GM12864 (cell line): ENCODE results near the gene STK39.

Experiments
- DNase-seq: peaks from one replicate; pipeline ENCODE4 v3.0.0-alpha.2; 2011; ENCODE audit warnings: low read depth
- H3K4me3 ChIP-seq: 2 replicates; pipeline ENCODE4 v1.5.1; 2011; ENCODE audit warnings: mild to moderate bottlenecking, low read depth, low read length, control low read depth
- CTCF ChIP-seq: IDR thresholded peaks from 2 replicates; pipeline ENCODE4 v1.5.1; 2011; ENCODE audit warnings: low read depth, mild to moderate bottlenecking, moderate library complexity, low read length, control low read depth, inconsistent platforms; ENCODE audit errors: missing control alignments

Gene STK39

GRCh38 chr2:168009900-168010299, 237.5 kb downstream of the STK39 start:
- no peak for TF ChIP-seq CTCF
- no peak overlapping the region for H3K4me3 ChIP-seq
- DNase-seq, result no peak

- no peak overlapping the region for H3K4me3 ChIP-seq
- DNase-seq, result no peak
- TF ChIP-seq CTCF, result no peak
Observed at GRCh38 chr2:168008646-168009195, 238.7 kb downstream of the STK39 start.

- DNase-seq, result no peak
- H3K4me3 ChIP-seq, result no peak overlapping the region
- TF ChIP-seq CTCF, result no peak
Observed at GRCh38 chr2:168006498-168006897, 240.9 kb downstream of the STK39 start.

GRCh38 chr2:168005586-168005985, 241.8 kb downstream of the STK39 start:
- no peak for TF ChIP-seq CTCF
- DNase-seq, result no peak
- no peak overlapping the region for H3K4me3 ChIP-seq

GRCh38 chr2:168003876-168004275, 243.5 kb downstream of the STK39 start:
- H3K4me3 ChIP-seq, result no peak overlapping the region
- no peak for DNase-seq
- TF ChIP-seq CTCF, result no peak

GRCh38 chr2:168002021-168002553, 245.3 kb downstream of the STK39 start:
- TF ChIP-seq CTCF, result no peak
- no peak overlapping the region for H3K4me3 ChIP-seq
- no peak for DNase-seq

- no peak for TF ChIP-seq CTCF
- DNase-seq, result no peak
- no peak overlapping the region for H3K4me3 ChIP-seq
Observed at GRCh38 chr2:167992278-167992677, 255.1 kb downstream of the STK39 start.
